HepG2 (cell line): Measurements from ENCODE around the gene CKMT2. TPM values are rescaled to one million over a fixed set of nuclear protein-coding genes. Genes with fewer than 3 reads are reported as not detected.

Source experiments
- ATAC-seq: fragments of 200-7000 bp; cut with Tn5 transposase; 3 replicates; pipeline ENCODE4 v1.9.1; 2020; ENCODE audit warnings: mild to moderate bottlenecking, moderate library complexity
- BruUV-seq: library from RNA; stranded (reverse); fragments of 400-500 nt; replicated peaks from 2 replicates; lab custom pipeline; 2021; lab: Mats Ljungman, UMichigan
- CTCF ChIA-PET: fragments of 300-600 bp; formaldehyde crosslinking; extraction: SDS; loops from one replicate; lab custom pipeline; 2021; ENCODE audit warnings: low total read pairs, inconsistent platforms, low intra/inter-chr PET ratio; lab: Yijun Ruan, JAX
- POLR2A ChIA-PET: fragments of 350-600 bp; sonication (Branson Sonifier 250); formaldehyde crosslinking; loops from one replicate; lab custom pipeline; 2020; ENCODE audit warnings: antibody characterized with exemption, inconsistent platforms; lab: Yijun Ruan, JAX
- DNase-seq: peaks from one replicate; pipeline ENCODE4 v3.0.0-alpha.2; 2015; ENCODE audit warnings: low spot score
- FAIRE-seq: peaks from 3 replicates; lab custom pipeline; 2011; peaks lifted over from hg19 to GRCh38; lab: Jason Lieb, UNC
- H2AFZ ChIP-seq: one replicate; pipeline ENCODE4 v1.6.1; 2011; ENCODE audit warnings: low read length, inconsistent platforms
- H3K27ac ChIP-seq: fragments of 300-600 bp; 3 replicates; pipeline ENCODE4 v1.8.0; 2011; ENCODE audit warnings: mixed run types, mild to moderate bottlenecking, mixed read lengths, low read length, inconsistent platforms; ENCODE audit not compliant: insufficient read depth; ENCODE audit errors: extremely low read length
- H3K27me3 ChIP-seq, 2 experiments: fragments of 200-600 bp in 1 of 2; 2 replicates in 1 of 2; 3 replicates in 1 of 2; pipeline versions ENCODE4 v1.6.0 to v1.8.0; 2011; ENCODE audit warnings: low read length in 2 of 2, mild to moderate bottlenecking in 2 of 2, moderate library complexity in 2 of 2, inconsistent platforms in 1 of 2; ENCODE audit not compliant: insufficient read depth in 2 of 2, control insufficient read depth in 1 of 2
- H3K36me3 ChIP-seq, 2 experiments: fragments of 200-600 bp in 1 of 2; replicated peaks in 1 of 2; 2 replicates in 1 of 2; 3 replicates in 1 of 2; pipeline versions ENCODE4 v1.5.1 to v1.8.0; 2011; ENCODE audit warnings: low read length in 2 of 2, inconsistent platforms in 1 of 2; ENCODE audit not compliant: insufficient read depth in 2 of 2, control insufficient read depth in 1 of 2
- H3K4me1 ChIP-seq: 2 replicates; pipeline ENCODE4 v1.5.1; 2012; ENCODE audit warnings: low read length, inconsistent platforms; ENCODE audit not compliant: insufficient read depth
- H3K4me2 ChIP-seq: 2 replicates; pipeline ENCODE4 v1.6.0; 2011; ENCODE audit warnings: low read depth, low read length, inconsistent platforms
- H3K4me3 ChIP-seq, 3 experiments: fragments of 200-600 bp in 1 of 3; sonication (generic), shearing (Covaris generic) in 1 of 3; replicated peaks in 1 of 3; 2 replicates each; pipeline ENCODE4 v1.5.1; 2011 to 2016; ENCODE audit warnings: low read length in 3 of 3, inconsistent platforms in 2 of 3, low read depth in 2 of 3, mild to moderate bottlenecking in 2 of 3, control low read depth in 1 of 3, mixed read lengths in 1 of 3; ENCODE audit not compliant: insufficient read depth in 1 of 3
- H3K79me2 ChIP-seq: one replicate; pipeline ENCODE4 v1.6.1; 2011; ENCODE audit warnings: low read length, inconsistent platforms; ENCODE audit not compliant: insufficient read depth
- H3K9ac ChIP-seq: 2 replicates; pipeline ENCODE4 v1.6.0; 2011; ENCODE audit warnings: mild to moderate bottlenecking, low read depth, low read length, inconsistent platforms; ENCODE audit not compliant: insufficient read depth
- H3K9me3 ChIP-seq: 2 replicates; pipeline ENCODE4 v1.5.1; 2012; ENCODE audit warnings: mild to moderate bottlenecking, low read length
- H4K20me1 ChIP-seq: 2 replicates; pipeline ENCODE4 v1.6.0; 2011; ENCODE audit warnings: inconsistent platforms, mild to moderate bottlenecking, low read length, moderate library complexity; ENCODE audit not compliant: insufficient read depth
- ATAD3A ChIP-seq: sonication (generic); formaldehyde crosslinking; IDR thresholded peaks from 2 replicates; pipeline ENCODE4 v1.4.0; 2020; ENCODE audit warnings: missing genetic modification reagents
- BORCS8-MEF2B ChIP-seq: sonication (generic); formaldehyde crosslinking; IDR thresholded peaks from 2 replicates; pipeline ENCODE4 v1.8.0; 2022; ENCODE audit warnings: mild to moderate bottlenecking, missing genetic modification reagents
- DPF2 ChIP-seq: sonication (generic); formaldehyde crosslinking; IDR thresholded peaks from 2 replicates; pipeline ENCODE4 v1.4.0; 2020; ENCODE audit warnings: mild to moderate bottlenecking, low read depth, missing genetic modification reagents, borderline replicate concordance
- MAF1 ChIP-seq: sonication (generic); formaldehyde crosslinking; IDR thresholded peaks from 2 replicates; pipeline ENCODE4 v1.5.0; 2020; ENCODE audit warnings: missing genetic modification reagents, borderline replicate concordance
- POGZ ChIP-seq: sonication (generic); formaldehyde crosslinking; IDR thresholded peaks from 2 replicates; pipeline ENCODE4 v1.4.0; 2020; ENCODE audit warnings: mild to moderate bottlenecking, missing genetic modification reagents
- SMARCC2 ChIP-seq: fragments of 450-650 bp; IDR thresholded peaks from 2 replicates; pipeline ENCODE4 v1.6.1; 2017; ENCODE audit warnings: antibody characterized with exemption, mild to moderate bottlenecking
- SNAPC2 ChIP-seq: sonication (generic); formaldehyde crosslinking; IDR thresholded peaks from 2 replicates; pipeline ENCODE4 v1.8.1; 2022; ENCODE audit warnings: mild to moderate bottlenecking, missing genetic modification reagents
- TBX2 ChIP-seq: sonication (generic); formaldehyde crosslinking; IDR thresholded peaks from 2 replicates; pipeline ENCODE4 v1.5.0; 2020; ENCODE audit warnings: missing genetic modification reagents, mild to moderate bottlenecking, borderline replicate concordance
- ZBTB1 ChIP-seq: sonication (generic); formaldehyde crosslinking; IDR thresholded peaks from 2 replicates; pipeline ENCODE4 v1.4.0; 2020; ENCODE audit warnings: missing genetic modification reagents, borderline replicate concordance
- ZFP1 ChIP-seq: IDR thresholded peaks from 2 replicates; pipeline ENCODE4 v1.6.1; 2016
- ZNF180 ChIP-seq: sonication (generic); formaldehyde crosslinking; IDR thresholded peaks from 2 replicates; pipeline ENCODE4 v1.4.0; 2020; ENCODE audit warnings: low read depth, missing genetic modification reagents, borderline replicate concordance
- WGBS: methylation state at CpG from one replicate; pipeline ENCODE4 v1.1.6; 2017; ENCODE audit warnings: low lambda C conversion rate; 5-methylcytosine and 5-hydroxymethylcytosine counted together
- in situ Hi-C: cut with HindIII; loops from 2 replicates; pipeline ENCODE4 v1.10.0; 2017; ENCODE audit warnings: low pct_unique_long_range_greater_than_20kb; ENCODE audit not compliant: extremely low pct_ligation_motif_present
- intact Hi-C: fragments of 100-400 bp; cut with micrococcal nuclease; formaldehyde crosslinking; loops from one replicate; pipeline ENCODE4 v1.10.0; 2022; ENCODE audit not compliant: unreplicated experiment
- polyA plus RNA-seq, 8 experiments: library from polyadenylated mRNA; depleted of rRNA in 3 of 8; stranded (reverse) in 7 of 8; unstranded in 1 of 8; fragments of >200 nt; fragmentation: Illumina TruSeq in 4 of 8; extraction: Trizol in 4 of 8; gene quantifications; 2 replicates each; pipeline versions ENCODE4 v1.2.1 to v1.2.3, GENCODE V29; 2011 to 2016; ENCODE audit warnings: low read depth in 4 of 8, missing spikeins in 1 of 8, mixed read lengths in 1 of 8; ENCODE audit not compliant: insufficient read depth in 1 of 8
- total RNA-seq, 5 experiments: library from RNA; depleted of rRNA; stranded (reverse); fragments of >200 nt; fragmentation: Illumina TruSeq; extraction: Trizol; gene quantifications; 2 replicates each; pipeline ENCODE4 v1.2.3, GENCODE V29; 2016; ENCODE audit warnings: low read depth in 1 of 5
- TF ChIP-seq, protein P1 (sequence below): sonication (generic); formaldehyde crosslinking; IDR thresholded peaks from 2 replicates; pipeline ENCODE4 v1.4.0; 2020; ENCODE audit warnings: missing genetic modification reagents
- TF ChIP-seq, protein P2 (sequence below): sonication (generic); formaldehyde crosslinking; IDR thresholded peaks from 2 replicates; pipeline ENCODE4 v1.4.0; 2020; ENCODE audit warnings: low read depth, mild to moderate bottlenecking, missing genetic modification reagents
- TF ChIP-seq, protein P3 (sequence below): sonication (generic); formaldehyde crosslinking; IDR thresholded peaks from 2 replicates; pipeline ENCODE4 v1.5.0; 2020; ENCODE audit warnings: mild to moderate bottlenecking, missing genetic modification reagents, borderline replicate concordance

The CKMT2 gene
- total and polyA plus RNA-seq, 2 of the 13 experiments (the other 11 are each of a cell fraction or from before 2014, with no cell fraction given): 1.2 to 8.8 TPM

DNA sequence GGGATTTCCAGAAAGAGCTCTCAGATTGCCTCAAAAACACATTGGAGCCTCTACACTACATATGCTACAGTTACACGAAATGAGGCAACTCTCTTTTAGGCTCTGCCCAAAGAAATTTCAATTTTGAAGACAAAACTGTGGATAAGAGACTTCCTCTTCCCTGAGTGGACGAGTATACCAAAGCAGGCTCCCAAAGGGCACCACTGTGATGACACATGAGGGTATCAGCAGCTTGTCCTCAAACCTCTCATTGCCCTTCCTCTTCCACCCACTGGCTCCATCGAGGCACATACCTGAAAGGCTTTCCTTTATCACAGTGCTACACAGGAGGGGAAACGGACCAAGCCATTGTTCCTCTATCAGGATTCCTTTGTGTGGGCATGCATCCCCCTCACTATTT lies 11.3 kb downstream of the CKMT2 start (continued):
- TF ChIP-seq, protein P1, sequence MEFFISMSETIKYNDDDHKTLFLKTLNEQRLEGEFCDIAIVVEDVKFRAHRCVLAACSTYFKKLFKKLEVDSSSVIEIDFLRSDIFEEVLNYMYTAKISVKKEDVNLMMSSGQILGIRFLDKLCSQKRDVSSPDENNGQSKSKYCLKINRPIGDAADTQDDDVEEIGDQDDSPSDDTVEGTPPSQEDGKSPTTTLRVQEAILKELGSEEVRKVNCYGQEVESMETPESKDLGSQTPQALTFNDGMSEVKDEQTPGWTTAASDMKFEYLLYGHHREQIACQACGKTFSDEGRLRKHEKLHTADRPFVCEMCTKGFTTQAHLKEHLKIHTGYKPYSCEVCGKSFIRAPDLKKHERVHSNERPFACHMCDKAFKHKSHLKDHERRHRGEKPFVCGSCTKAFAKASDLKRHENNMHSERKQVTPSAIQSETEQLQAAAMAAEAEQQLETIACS (CRISPR knock-in tag): no peak
- no peak for TF ChIP-seq ZBTB1 (CRISPR knock-in tag)
- TF ChIP-seq, all 625 proteins: peak for 0

DNA sequence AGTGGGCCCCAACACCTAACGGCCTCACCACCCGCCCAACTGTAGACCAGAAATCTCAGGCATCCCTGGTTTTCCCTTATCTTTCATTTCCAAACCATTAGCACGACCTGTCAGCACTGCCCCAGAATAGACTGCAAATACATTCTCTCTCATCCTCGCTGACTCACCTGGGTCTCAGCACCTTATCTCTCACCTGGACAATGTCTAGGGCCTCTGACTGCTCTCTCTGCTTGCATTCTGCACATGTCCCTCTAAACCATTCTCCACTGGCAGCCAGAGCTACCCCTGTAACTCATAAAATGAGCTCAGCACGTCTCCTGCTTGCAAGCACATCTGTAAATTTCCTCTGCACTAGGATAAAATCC lies 12.7 kb downstream of the CKMT2 start:
- in situ Hi-C loops: no loop called here
- no peak overlapping the region for H3K9ac ChIP-seq
- FAIRE-seq (no peak), DNase-seq (no peak), ATAC-seq (no peak)
- TF ChIP-seq DPF2 (CRISPR knock-in tag): no peak
- no peak for TF ChIP-seq MAF1
- no peak for TF ChIP-seq ZNF180 (CRISPR knock-in tag)
- no peak for TF ChIP-seq ATAD3A (CRISPR knock-in tag)
- TF ChIP-seq SNAPC2: no peak
- no peak for TF ChIP-seq BORCS8-MEF2B (CRISPR knock-in tag)
- TF ChIP-seq, protein P2, sequence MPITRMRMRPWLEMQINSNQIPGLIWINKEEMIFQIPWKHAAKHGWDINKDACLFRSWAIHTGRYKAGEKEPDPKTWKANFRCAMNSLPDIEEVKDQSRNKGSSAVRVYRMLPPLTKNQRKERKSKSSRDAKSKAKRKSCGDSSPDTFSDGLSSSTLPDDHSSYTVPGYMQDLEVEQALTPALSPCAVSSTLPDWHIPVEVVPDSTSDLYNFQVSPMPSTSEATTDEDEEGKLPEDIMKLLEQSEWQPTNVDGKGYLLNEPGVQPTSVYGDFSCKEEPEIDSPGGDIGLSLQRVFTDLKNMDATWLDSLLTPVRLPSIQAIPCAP (CRISPR knock-in tag): no peak
- no peak for TF ChIP-seq ZFP1 (CRISPR knock-in tag)
- TF ChIP-seq TBX2 (CRISPR knock-in tag): no peak
- TF ChIP-seq SMARCC2: no peak
- TF ChIP-seq, protein P3, sequence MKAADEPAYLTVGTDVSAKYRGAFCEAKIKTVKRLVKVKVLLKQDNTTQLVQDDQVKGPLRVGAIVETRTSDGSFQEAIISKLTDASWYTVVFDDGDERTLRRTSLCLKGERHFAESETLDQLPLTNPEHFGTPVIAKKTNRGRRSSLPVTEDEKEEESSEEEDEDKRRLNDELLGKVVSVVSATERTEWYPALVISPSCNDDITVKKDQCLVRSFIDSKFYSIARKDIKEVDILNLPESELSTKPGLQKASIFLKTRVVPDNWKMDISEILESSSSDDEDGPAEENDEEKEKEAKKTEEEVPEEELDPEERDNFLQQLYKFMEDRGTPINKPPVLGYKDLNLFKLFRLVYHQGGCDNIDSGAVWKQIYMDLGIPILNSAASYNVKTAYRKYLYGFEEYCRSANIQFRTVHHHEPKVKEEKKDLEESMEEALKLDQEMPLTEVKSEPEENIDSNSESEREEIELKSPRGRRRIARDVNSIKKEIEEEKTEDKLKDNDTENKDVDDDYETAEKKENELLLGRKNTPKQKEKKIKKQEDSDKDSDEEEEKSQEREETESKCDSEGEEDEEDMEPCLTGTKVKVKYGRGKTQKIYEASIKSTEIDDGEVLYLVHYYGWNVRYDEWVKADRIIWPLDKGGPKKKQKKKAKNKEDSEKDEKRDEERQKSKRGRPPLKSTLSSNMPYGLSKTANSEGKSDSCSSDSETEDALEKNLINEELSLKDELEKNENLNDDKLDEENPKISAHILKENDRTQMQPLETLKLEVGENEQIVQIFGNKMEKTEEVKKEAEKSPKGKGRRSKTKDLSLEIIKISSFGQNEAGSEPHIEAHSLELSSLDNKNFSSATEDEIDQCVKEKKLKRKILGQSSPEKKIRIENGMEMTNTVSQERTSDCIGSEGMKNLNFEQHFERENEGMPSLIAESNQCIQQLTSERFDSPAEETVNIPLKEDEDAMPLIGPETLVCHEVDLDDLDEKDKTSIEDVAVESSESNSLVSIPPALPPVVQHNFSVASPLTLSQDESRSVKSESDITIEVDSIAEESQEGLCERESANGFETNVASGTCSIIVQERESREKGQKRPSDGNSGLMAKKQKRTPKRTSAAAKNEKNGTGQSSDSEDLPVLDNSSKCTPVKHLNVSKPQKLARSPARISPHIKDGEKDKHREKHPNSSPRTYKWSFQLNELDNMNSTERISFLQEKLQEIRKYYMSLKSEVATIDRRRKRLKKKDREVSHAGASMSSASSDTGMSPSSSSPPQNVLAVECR: no peak
- TF ChIP-seq POGZ (CRISPR knock-in tag): no peak
- H3K79me2 ChIP-seq: no peaks in the 10 kb centered on the region
- no peaks in the 10 kb centered on the region for H3K27me3 ChIP-seq
- WGBS: 95% methylated on average over 5 of the region's 5 CpGs
- H3K9me3 ChIP-seq: no peaks in the 10 kb centered on the region
- H4K20me1 ChIP-seq: no peaks in the 10 kb centered on the region
- no peak overlapping the region for H3K27ac ChIP-seq
- intact Hi-C loops: no loop called here
- POLR2A ChIA-PET: no interaction called here
- no peaks in the 10 kb centered on the region for H3K4me1 ChIP-seq
- no peak overlapping the region for H2AFZ ChIP-seq
- H3K4me3 ChIP-seq: no peak overlapping the region
- CTCF ChIA-PET: no interaction called here
- H3K4me2 ChIP-seq: no peak overlapping the region
- BruUV-seq: no TSS peak
- peaks cover 0 to 5% of the 10 kb centered on the region in 2 experiments; a peak in 1 of 5 replicates for H3K36me3 ChIP-seq
